IMR-90 (cell line): Measurements from ENCODE around the gene SLX9. TPM values are rescaled to one million over a fixed set of nuclear protein-coding genes. Genes with fewer than 3 reads are reported as not detected.

Experiments
- ATAC-seq: fragments of 200-7000 bp; cut with Tn5 transposase; 2 replicates; pipeline ENCODE4 v1.9.1; 2020; ENCODE audit warnings: low read depth, mild to moderate bottlenecking, moderate library complexity
- BruUV-seq: library from RNA; stranded (reverse); fragments of 400-500 nt; replicated peaks from 2 replicates; lab custom pipeline; 2021; lab: Mats Ljungman, UMichigan
- CTCF ChIA-PET: fragments of 300-600 bp; formaldehyde crosslinking; extraction: SDS; loops from one replicate; lab custom pipeline; 2021; ENCODE audit warnings: antibody characterized with exemption; lab: Yijun Ruan, JAX
- POLR2A ChIA-PET: fragments of 300-600 bp; sonication (Branson Sonifier 250); formaldehyde crosslinking; loops from one replicate; lab custom pipeline; 2022; ENCODE audit warnings: antibody characterized with exemption; ENCODE audit not compliant: unreplicated experiment; lab: Charles Lee
- DNase-seq: peaks from one replicate; pipeline ENCODE4 v3.0.0; 2013
- H2AFZ ChIP-seq: replicated peaks from 2 replicates; pipeline ENCODE3; 2013; ENCODE audit warnings: low read length, mild to moderate bottlenecking; ENCODE audit not compliant: poor library complexity
- H2AK5ac ChIP-seq: 2 replicates; pipeline ENCODE4 v1.6.1; 2013; ENCODE audit warnings: low read depth, low read length, inconsistent platforms
- H2AK9ac ChIP-seq: replicated peaks from 2 replicates; pipeline ENCODE3; 2013; ENCODE audit warnings: mild to moderate bottlenecking, low read depth, low read length, moderate library complexity; ENCODE audit not compliant: poor library complexity
- H2BK120ac ChIP-seq: 2 replicates; pipeline ENCODE4 v1.6.1; 2013; ENCODE audit warnings: low read depth, low read length, inconsistent platforms
- H2BK15ac ChIP-seq: 3 replicates; pipeline ENCODE4 v1.6.1; 2013; ENCODE audit warnings: low read depth, low read length, inconsistent platforms
- H2BK20ac ChIP-seq: 2 replicates; pipeline ENCODE4 v1.6.1; 2013; ENCODE audit warnings: low read depth, mild to moderate bottlenecking, inconsistent platforms, low read length, moderate library complexity
- H2BK5ac ChIP-seq: 2 replicates; pipeline ENCODE4 v1.6.1; 2013; ENCODE audit warnings: mild to moderate bottlenecking, low read depth, low read length, inconsistent platforms; ENCODE audit not compliant: poor library complexity, severe bottlenecking
- H3K14ac ChIP-seq: replicated peaks from 2 replicates; pipeline ENCODE4 v1.6.1; 2013; ENCODE audit warnings: low read depth, low read length, inconsistent platforms
- H3K18ac ChIP-seq: 2 replicates; pipeline ENCODE4 v1.6.1; 2013; ENCODE audit warnings: low read depth, low read length, control low read depth
- H3K23ac ChIP-seq: 2 replicates; pipeline ENCODE4 v1.6.1; 2013; ENCODE audit warnings: low read depth, low read length, inconsistent platforms
- H3K27ac ChIP-seq: 2 replicates; pipeline ENCODE4 v1.5.1; 2013; ENCODE audit warnings: mild to moderate bottlenecking, control low read depth, low read length; ENCODE audit not compliant: insufficient read depth
- H3K27me3 ChIP-seq: 2 replicates; pipeline ENCODE4 v1.6.1; 2013; ENCODE audit warnings: low read length; ENCODE audit not compliant: control insufficient read depth, insufficient read depth
- H3K36me3 ChIP-seq: 2 replicates; pipeline ENCODE4 v1.6.1; 2013; ENCODE audit warnings: low read length, mixed read lengths; ENCODE audit not compliant: control insufficient read depth, insufficient read depth
- H3K4ac ChIP-seq: 2 replicates; pipeline ENCODE4 v1.6.1; 2013; ENCODE audit warnings: low read depth, low read length, inconsistent platforms
- H3K4me1 ChIP-seq: 2 replicates; pipeline ENCODE4 v1.6.1; 2013; ENCODE audit warnings: low read length, mixed read lengths; ENCODE audit not compliant: control insufficient read depth, insufficient read depth
- H3K4me2 ChIP-seq: 2 replicates; pipeline ENCODE4 v1.6.1; 2013; ENCODE audit warnings: low read depth, mild to moderate bottlenecking, control low read depth, low read length, moderate library complexity
- H3K4me3 ChIP-seq: 2 replicates; pipeline ENCODE4 v1.5.1; 2013; ENCODE audit warnings: low read depth, mild to moderate bottlenecking, control low read depth, low read length, moderate library complexity; ENCODE audit not compliant: insufficient read depth
- H3K56ac ChIP-seq: 2 replicates; pipeline ENCODE4 v1.6.1; 2013; ENCODE audit warnings: low read length, inconsistent platforms; ENCODE audit not compliant: insufficient read depth; ENCODE audit errors: extremely low read depth
- H3K79me1 ChIP-seq, 2 experiments: 2 replicates each; pipeline ENCODE4 v1.6.1; 2013; ENCODE audit warnings: low read length in 2 of 2, inconsistent platforms in 1 of 2, low read depth in 1 of 2
- H3K9ac ChIP-seq: 2 replicates; pipeline ENCODE4 v1.6.1; 2013; ENCODE audit warnings: low read depth, low read length, control low read depth
- H3K9me1 ChIP-seq: 2 replicates; pipeline ENCODE4 v1.6.1; 2013; ENCODE audit warnings: low read length, inconsistent platforms; ENCODE audit not compliant: insufficient read depth
- H3K9me3 ChIP-seq: 2 replicates; pipeline ENCODE4 v1.6.1; 2013; ENCODE audit warnings: low read length; ENCODE audit not compliant: control insufficient read depth, insufficient read depth
- H4K20me1 ChIP-seq: 2 replicates; pipeline ENCODE4 v1.6.1; 2013; ENCODE audit warnings: low read length, inconsistent platforms; ENCODE audit not compliant: insufficient read depth
- H4K5ac ChIP-seq: 2 replicates; pipeline ENCODE4 v1.6.1; 2013; ENCODE audit warnings: mild to moderate bottlenecking, low read depth, low read length, control low read depth
- H4K8ac ChIP-seq, 2 experiments: 2 replicates each; pipeline ENCODE4 v1.6.1; 2013; ENCODE audit warnings: low read depth in 2 of 2, low read length in 2 of 2, control low read depth in 1 of 2, inconsistent platforms in 1 of 2
- H4K91ac ChIP-seq: 2 replicates; pipeline ENCODE4 v1.6.1; 2013; ENCODE audit warnings: low read depth, low read length, inconsistent platforms; ENCODE audit not compliant: insufficient read depth
- MAZ ChIP-seq: IDR thresholded peaks from 2 replicates; pipeline ENCODE4 v1.6.1; 2012; ENCODE audit warnings: low read depth, mild to moderate bottlenecking, low read length, improper control_type of control experiment, moderate library complexity, borderline replicate concordance
- WGBS, 2 experiments: methylation state at CpG; one replicate each; pipeline versions ENCODE4 v1.1.5 to v1.1.7; 2013; ENCODE audit warnings: missing lambda C conversion rate in 2 of 2; ENCODE audit not compliant: insufficient read length in 1 of 2; ENCODE audit errors: extremely low coverage in 2 of 2; 5-methylcytosine and 5-hydroxymethylcytosine counted together
- dilution Hi-C: fragments of 300-500 bp; cut with HindIII; formaldehyde crosslinking; loops from one replicate; pipeline ENCODE4 v1.14.3; 2018; ENCODE audit warnings: low sequenced_read_pairs; ENCODE audit not compliant: unreplicated experiment
- in situ Hi-C: fragments of 300-500 bp; cut with MboI; formaldehyde crosslinking; loops from 3 replicates; pipeline ENCODE4 v1.14.3; 2019; ENCODE audit warnings: low sequenced_read_pairs, inconsistent platforms, mixed read lengths
- intact Hi-C: fragments of 100-400 bp; cut with micrococcal nuclease; formaldehyde crosslinking; loops from 2 replicates; pipeline ENCODE4 v1.10.0; 2022
- polyA plus RNA-seq, 3 experiments: library from polyadenylated mRNA; depleted of rRNA; stranded (reverse); fragments of >200 nt; gene quantifications; 2 replicates each; pipeline ENCODE4 v1.2.3, GENCODE V29; 2012; ENCODE audit warnings: low replicate concordance in 1 of 3
- total RNA-seq: library from RNA; depleted of rRNA; stranded (reverse); fragments of >200 nt; gene quantifications from 2 replicates; pipeline ENCODE4 v1.2.3, GENCODE V29; 2012

The SLX9 gene
- total and polyA plus RNA-seq, 2 of the 4 experiments (the other 2 are of a cell fraction) = 10.4 to 21.7 TPM

GRCh38 chr21:44954281-44954771 is 14.5 kb downstream of the SLX9 start:
- no peak overlapping the region for H3K56ac ChIP-seq
- intact Hi-C loops = no loop called here
- no peak overlapping the region for H4K8ac ChIP-seq
- DNase-seq (no peak), ATAC-seq (no peak)
- no peaks in the 10 kb centered on the region for H3K9me3 ChIP-seq
- no peak overlapping the region for H2AK9ac ChIP-seq
- H3K9me1 ChIP-seq = 0 out of 2 replicates have a peak, but pooled peaks cover 5% of the 10 kb centered on the region
- no TSS peak for BruUV-seq
- H2AFZ ChIP-seq = no peak overlapping the region
- in situ Hi-C loops = no loop called here
- CTCF ChIA-PET = no interaction called here
- no peak overlapping the region for H4K5ac ChIP-seq
- peaks cover 22 to 77% of the 10 kb centered on the region in 2 experiments for H3K79me1 ChIP-seq
- H3K14ac ChIP-seq = no peak overlapping the region
- no peak overlapping the region for H2BK5ac ChIP-seq
- H3K27me3 ChIP-seq = no peaks in the 10 kb centered on the region
- 100% methylated on average over 3 of the region's 22 CpGs; no CpG with 5 or more reads in 1 of the 2 experiments for WGBS, 2 experiments
- H3K4ac ChIP-seq = no peak overlapping the region
- no peak overlapping the region for H3K4me2 ChIP-seq
- no peak overlapping the region for H3K4me3 ChIP-seq
- TF ChIP-seq MAZ = no peak
- H3K4me1 ChIP-seq = peaks cover 11% of the 10 kb centered on the region
- no peak overlapping the region for H2BK15ac ChIP-seq
- H4K20me1 ChIP-seq = peaks cover 17% of the 10 kb centered on the region
- no peak overlapping the region for H3K23ac ChIP-seq
- no peak overlapping the region for H2BK20ac ChIP-seq
- H4K91ac ChIP-seq = no peak overlapping the region; the same call in 1 of the 2 replicates
- no peak overlapping the region for H3K18ac ChIP-seq
- H2BK120ac ChIP-seq = no peak overlapping the region
- dilution Hi-C loops = no loop called here
- H3K27ac ChIP-seq = no peak overlapping the region
- POLR2A ChIA-PET = no interaction called here
- no peak overlapping the region for H2AK5ac ChIP-seq
- peaks cover 38% of the 10 kb centered on the region for H3K36me3 ChIP-seq
- no peak overlapping the region for H3K9ac ChIP-seq
